OCI-LY3 (cell line): ENCODE data around the gene RNF145.

Experiments
- CTCF ChIP-seq: fragments of 200-600, 300-600 bp; sonication (generic); IDR thresholded peaks from 2 replicates; pipeline ENCODE4 v1.5.1; 2014; ENCODE audit warnings: antibody characterized with exemption, low read length, low read depth
- EZH2phosphoT487 ChIP-seq: fragments of 200-600 bp; shearing (Covaris generic); IDR thresholded peaks from 2 replicates; pipeline ENCODE4 v1.6.1; 2018; ENCODE audit warnings: antibody characterized with exemption, mixed run types, low read depth

DNA sequence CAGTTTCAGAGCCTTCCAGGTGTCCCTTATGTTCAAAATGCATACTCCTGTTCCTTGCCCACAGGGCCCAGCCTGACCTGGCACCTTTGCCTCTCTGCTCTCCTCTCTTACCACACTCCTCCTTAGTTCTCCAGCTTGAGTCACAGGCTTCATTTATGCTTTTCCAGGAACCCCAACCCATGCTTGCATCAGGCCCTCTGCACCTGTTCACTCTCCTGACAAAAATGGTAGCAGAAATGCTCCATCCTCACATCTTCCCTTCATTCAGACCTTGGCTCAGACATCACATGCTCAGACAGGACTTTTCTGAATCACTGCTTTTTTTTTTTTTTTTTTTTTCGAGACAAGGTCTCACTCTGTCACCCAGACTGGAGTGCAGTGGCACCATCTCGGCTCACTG is 15.1 kb upstream of the RNF145 start:
- TF ChIP-seq CTCF: no peak
- TF ChIP-seq EZH2phosphoT487: no peak
